Measurements from ENCODE around the gene GTF3C4.

The GTF3C4 gene

GRCh38 chr9:132733260-132733815 lies 63.1 kb downstream of the GTF3C4 start:
- DNase-seq, result no peak

- no peak for DNase-seq
Measured at GRCh38 chr9:132739710-132740310, 69.5 kb downstream of the GTF3C4 start.

- DNase-seq, result no peak
Measured at GRCh38 chr9:132740526-132741309, 70.5 kb downstream of the GTF3C4 start.

GRCh38 chr9:132742821-132743311 lies 72.6 kb downstream of the GTF3C4 start:
- no peak for DNase-seq

GRCh38 chr9:132743931-132744479 lies 73.7 kb downstream of the GTF3C4 start:
- no peak for DNase-seq
